HEK293T (cell line): Measurements from ENCODE around the gene SCRN2.

Source experiments
- CTCF ChIA-PET: fragments of 350-600 bp; formaldehyde crosslinking; extraction: SDS; loops from one replicate; lab custom pipeline; 2021; ENCODE audit warnings: antibody characterized with exemption, inconsistent platforms; lab: Yijun Ruan, JAX
- POLR2A ChIA-PET: fragments of 350-600 bp; formaldehyde crosslinking; extraction: SDS; loops from one replicate; lab custom pipeline; 2020; ENCODE audit warnings: antibody characterized with exemption, inconsistent platforms; lab: Yijun Ruan, JAX
- DNase-seq: peaks from one replicate; pipeline ENCODE4 v3.0.0; 2012; ENCODE audit warnings: mixed read lengths; ENCODE audit errors: extremely low spot score
- ARNT ChIP-seq: fragments of 450-650 bp; IDR thresholded peaks from 2 replicates; pipeline ENCODE4 v1.6.1; 2017; ENCODE audit warnings: mild to moderate bottlenecking
- BHLHE40 ChIP-seq: fragments of 450-650 bp; IDR thresholded peaks from 2 replicates; pipeline ENCODE4 v1.6.1; 2016; ENCODE audit warnings: mild to moderate bottlenecking, moderate library complexity, borderline replicate concordance
- CTBP1 ChIP-seq: fragments of 450-650 bp; IDR thresholded peaks from 2 replicates; pipeline ENCODE4 v1.6.1; 2016; ENCODE audit warnings: borderline replicate concordance
- ELF4 ChIP-seq: fragments of 450-650 bp; IDR thresholded peaks from 2 replicates; pipeline ENCODE4 v1.6.1; 2017; ENCODE audit warnings: antibody characterized with exemption
- FOXA1 ChIP-seq: fragments of 450-650 bp; IDR thresholded peaks from 2 replicates; pipeline ENCODE4 v1.6.1; 2016; ENCODE audit warnings: mild to moderate bottlenecking
- FOXK2 ChIP-seq: fragments of 450-650 bp; IDR thresholded peaks from 2 replicates; pipeline ENCODE4 v1.6.1; 2016; ENCODE audit warnings: mild to moderate bottlenecking
- FOXM1 ChIP-seq: fragments of 450-650 bp; IDR thresholded peaks from 2 replicates; pipeline ENCODE4 v1.6.1; 2017; ENCODE audit warnings: mild to moderate bottlenecking, borderline replicate concordance
- HDGF ChIP-seq: fragments of 450-650 bp; IDR thresholded peaks from 2 replicates; pipeline ENCODE4 v1.6.1; 2017; ENCODE audit warnings: antibody characterized with exemption, borderline replicate concordance
- L3MBTL2 ChIP-seq: fragments of 450-650 bp; conservative IDR thresholded peaks from 2 replicates; pipeline ENCODE4 v1.6.1; 2016; ENCODE audit warnings: mild to moderate bottlenecking
- LEF1 ChIP-seq: fragments of 450-650 bp; IDR thresholded peaks from 2 replicates; pipeline ENCODE4 v1.6.1; 2017; ENCODE audit warnings: mild to moderate bottlenecking, borderline replicate concordance
- NFRKB ChIP-seq: fragments of 450-650 bp; IDR thresholded peaks from 2 replicates; pipeline ENCODE4 v1.6.1; 2016; ENCODE audit warnings: mild to moderate bottlenecking, moderate library complexity
- PKNOX1 ChIP-seq: fragments of 450-650 bp; IDR thresholded peaks from 2 replicates; pipeline ENCODE4 v1.6.1; 2016
- SP1 ChIP-seq: fragments of 450-650 bp; IDR thresholded peaks from 2 replicates; pipeline ENCODE4 v1.6.1; 2017
- SUZ12 ChIP-seq: fragments of 450-650 bp; IDR thresholded peaks from 2 replicates; pipeline ENCODE4 v1.6.1; 2016; ENCODE audit warnings: mild to moderate bottlenecking
- TARDBP ChIP-seq: fragments of 450-650 bp; IDR thresholded peaks from 2 replicates; pipeline ENCODE4 v1.6.1; 2016
- ZNF384 ChIP-seq: fragments of 450-650 bp; IDR thresholded peaks from 2 replicates; pipeline ENCODE4 v1.6.1; 2016

SCRN2 gene

GRCh38 chr17:47810200-47810821 lies 30.8 kb downstream of the SCRN2 start:
- TF ChIP-seq SUZ12, result no peak
- TF ChIP-seq HDGF, result no peak
- no peak for TF ChIP-seq ZNF384
- no peak for TF ChIP-seq LEF1
- ChIA-PET CTCF (no interaction called here), POLR2A (interaction anchor here (1.0 to 1.3 kb wide), 3 partner anchors 11 to 161 kb away, joined by 3 to 5 read pairs (median 4); partner anchors contain the start of genes OSBPL7 and SP2)
- DNase-seq, result no peak

DNA sequence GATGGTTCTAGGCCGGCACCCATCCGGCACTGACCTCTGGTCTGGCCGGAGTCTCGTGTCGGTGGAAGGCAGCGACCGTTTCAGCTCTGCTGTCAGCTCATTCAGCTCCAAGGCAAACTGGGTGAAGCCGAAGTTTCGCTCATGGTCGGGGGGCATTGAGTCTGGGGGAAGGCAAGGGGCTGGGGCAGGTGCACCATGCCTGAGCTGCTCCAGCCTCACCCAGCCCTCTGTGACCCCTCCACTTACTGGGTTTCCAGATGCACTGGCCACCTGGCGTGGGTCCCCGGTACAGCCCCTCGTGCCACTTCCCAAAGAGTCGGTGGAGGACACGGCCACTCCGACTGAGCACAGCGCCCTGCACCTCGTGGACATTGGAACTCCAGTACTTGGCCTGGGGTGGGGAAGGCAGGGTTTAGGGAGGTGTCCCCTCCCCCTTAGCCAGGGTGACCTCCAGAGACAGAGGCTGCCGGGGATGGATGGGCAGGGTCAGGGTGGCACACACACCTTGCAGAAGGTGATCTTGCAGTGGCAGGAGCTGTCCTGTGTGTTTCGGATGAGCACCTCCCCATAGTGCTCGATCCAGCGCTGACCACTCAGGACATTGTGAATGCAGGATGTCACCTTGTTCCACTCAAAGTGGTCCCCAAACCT lies 32.1 kb downstream of the SCRN2 start:
- DNase-seq, result no peak
- no peak for TF ChIP-seq TARDBP
- TF ChIP-seq FOXA1, result no peak
- TF ChIP-seq NFRKB, result no peak
- TF ChIP-seq HDGF, result no peak
- TF ChIP-seq PKNOX1, result no peak
- no peak for TF ChIP-seq ZNF384
- TF ChIP-seq LEF1, result no peak
- no peak for TF ChIP-seq BHLHE40
- no peak for TF ChIP-seq L3MBTL2
- no peak for TF ChIP-seq FOXK2
- TF ChIP-seq ELF4, result no peak
- TF ChIP-seq FOXM1, result no peak
- no peak for TF ChIP-seq SP1
- no peak for TF ChIP-seq ARNT
- TF ChIP-seq SUZ12, result no peak
- POLR2A ChIA-PET, result interaction anchor here (1.0 kb wide), 1 partner anchor 22 kb away, joined by 3 read pairs; the partner anchor contains the start of genes LRRC46 and MRPL10
- CTCF ChIA-PET, result no interaction called here

- ChIA-PET POLR2A (interaction anchor here (0.9 kb wide), 1 partner anchor 23 kb away, joined by 3 read pairs; the partner anchor contains the start of genes LRRC46 and MRPL10), CTCF (no interaction called here)
- TF ChIP-seq PKNOX1 (no peak), SP1 (no peak), HDGF (no peak), TARDBP (no peak), ARNT (no peak), ZNF384 (no peak), FOXM1 (no peak), CTBP1 (no peak), FOXA1 (no peak), BHLHE40 (no peak)
- no peak for DNase-seq
These were observed 32.8 kb downstream of the SCRN2 start for GRCh38 chr17:47808036-47808829.

DNA sequence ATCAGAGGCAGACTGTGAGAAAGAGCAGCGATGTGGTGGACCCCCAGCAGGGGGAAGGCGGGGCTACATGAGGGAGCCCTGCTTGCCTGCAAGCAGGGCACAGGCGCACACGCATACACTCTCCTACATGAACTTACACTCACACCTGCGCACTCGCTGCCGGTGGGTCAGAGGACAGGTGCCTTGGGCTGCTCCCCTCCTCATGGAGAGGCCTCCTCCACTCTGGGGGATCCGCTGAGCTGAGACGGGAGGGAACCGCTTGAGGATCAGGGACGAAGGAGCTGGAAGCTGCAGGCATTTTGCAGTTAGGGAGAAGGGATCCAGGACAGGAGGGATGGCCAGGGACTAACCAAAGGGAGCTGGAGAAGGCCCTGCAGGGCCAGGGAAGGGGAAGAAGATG lies 33.7 kb downstream of the SCRN2 start:
- ChIA-PET CTCF (no interaction called here), POLR2A (interaction anchor here (0.9 kb wide), 1 partner anchor 24 kb away, joined by 3 read pairs; the partner anchor contains the start of genes LRRC46 and MRPL10)
- no peak for DNase-seq
- no peak for TF ChIP-seq HDGF
- no peak for TF ChIP-seq PKNOX1
- no peak for TF ChIP-seq FOXA1
- TF ChIP-seq SUZ12, result no peak
- TF ChIP-seq ELF4, result no peak
- TF ChIP-seq FOXK2, result no peak
- no peak for TF ChIP-seq ARNT
- TF ChIP-seq L3MBTL2, result no peak
- no peak for TF ChIP-seq NFRKB
- TF ChIP-seq TARDBP, result no peak
- no peak for TF ChIP-seq SP1
- no peak for TF ChIP-seq FOXM1
- no peak for TF ChIP-seq ZNF384
- no peak for TF ChIP-seq LEF1
- TF ChIP-seq BHLHE40, result no peak

GRCh38 chr17:47806913-47807255 lies 34.2 kb downstream of the SCRN2 start:
- no peak for TF ChIP-seq LEF1
- TF ChIP-seq BHLHE40, result no peak
- TF ChIP-seq TARDBP, result no peak
- no peak for TF ChIP-seq ELF4
- TF ChIP-seq FOXM1, result no peak
- TF ChIP-seq FOXK2, result no peak
- TF ChIP-seq HDGF, result no peak
- ChIA-PET CTCF (no interaction called here), POLR2A (no interaction called here)
- no peak for DNase-seq

- ChIA-PET CTCF (no interaction called here), POLR2A (no interaction called here)
- TF ChIP-seq CTBP1 (no peak), BHLHE40 (no peak), LEF1 (no peak), FOXM1 (no peak), HDGF (no peak)
- DNase-seq, result no peak
These were observed 34.8 kb downstream of the SCRN2 start for GRCh38 chr17:47806026-47806912.
